NCI-H526 (cell line): ENCODE results near the gene POLD3.
A peak's percentile ranks its signal among the peaks of the same experiment; 100 is the strongest.
"Not testable (repeated sequence)": the region's sequence is repeated elsewhere in the genome, so short reads cannot be mapped to it uniquely, and the experiment has no call there.

Experiments used
- DNase-seq, 2 experiments: peaks; one replicate each; lab custom pipeline; 2025; lab: John Stamatoyannopoulos, UW

The POLD3 gene

GRCh38 chr11:74581954-74582547 is 10.3 kb upstream of the POLD3 start:
- no peak for DNase-seq

- DNase-seq: no peak
These were observed 9.3 kb upstream of the POLD3 start for GRCh38 chr11:74583024-74583624.

- not testable (repeated sequence) for DNase-seq
These were observed 1.9 kb upstream of the POLD3 start for GRCh38 chr11:74590492-74590891.

- no peak for DNase-seq
These were observed 330 bp upstream of the POLD3 start for GRCh38 chr11:74592063-74592440.

- DNase-seq: no peak
These were observed 1.1 kb downstream of the POLD3 start for GRCh38 chr11:74593463-74593862.

GRCh38 chr11:74602637-74603556 is 10.5 kb downstream of the POLD3 start:
- no peak for DNase-seq

- no peak for DNase-seq
These were observed 11.5 kb downstream of the POLD3 start for GRCh38 chr11:74603845-74604244.

GRCh38 chr11:74604311-74604710 is 11.9 kb downstream of the POLD3 start:
- DNase-seq: no peak

GRCh38 chr11:74605403-74605802 is 13.0 kb downstream of the POLD3 start:
- DNase-seq: no peak

GRCh38 chr11:74608431-74608830 is 16.0 kb downstream of the POLD3 start:
- no peak for DNase-seq

GRCh38 chr11:74611369-74611861 is 19.0 kb downstream of the POLD3 start:
- peak; percentile 12 to 37 for DNase-seq

GRCh38 chr11:74612877-74613276 is 20.5 kb downstream of the POLD3 start:
- no peak for DNase-seq

- DNase-seq: no peak
These were observed 22.9 kb downstream of the POLD3 start for GRCh38 chr11:74615311-74615710.

GRCh38 chr11:74615988-74616387 is 23.6 kb downstream of the POLD3 start:
- DNase-seq: no peak

- DNase-seq: no peak
These were observed 28.1 kb downstream of the POLD3 start for GRCh38 chr11:74620531-74620930.

GRCh38 chr11:74626130-74626529 is 33.7 kb downstream of the POLD3 start:
- DNase-seq: no peak

GRCh38 chr11:74626604-74627003 is 34.2 kb downstream of the POLD3 start:
- no peak for DNase-seq

- no peak for DNase-seq
These were observed 35.0 kb downstream of the POLD3 start for GRCh38 chr11:74627381-74627780.

- DNase-seq: no peak
These were observed 37.7 kb downstream of the POLD3 start for GRCh38 chr11:74630043-74630442.

GRCh38 chr11:74633406-74634393 is 41.3 kb downstream of the POLD3 start:
- DNase-seq: no peak

GRCh38 chr11:74634537-74634936 is 42.2 kb downstream of the POLD3 start:
- DNase-seq: peak in 1 of 2 experiments; percentile 31
